ENCODE data around the gene UCN2. TPM values are rescaled to one million over a fixed set of nuclear protein-coding genes. Genes with fewer than 3 reads are reported as not detected.
A peak's percentile ranks its signal among the peaks of the same experiment; 100 is the strongest.
"Not testable (repeated sequence)": the region's sequence is repeated elsewhere in the genome, so short reads cannot be mapped to it uniquely, and the experiment has no call there.

Gene UCN2
- total RNA-seq, 1 donor from 2014 or later: not detected

- DNase-seq: no peak
Measured at GRCh38 chr3:48561045-48561736, 2.4 kb downstream of the UCN2 start.

DNA sequence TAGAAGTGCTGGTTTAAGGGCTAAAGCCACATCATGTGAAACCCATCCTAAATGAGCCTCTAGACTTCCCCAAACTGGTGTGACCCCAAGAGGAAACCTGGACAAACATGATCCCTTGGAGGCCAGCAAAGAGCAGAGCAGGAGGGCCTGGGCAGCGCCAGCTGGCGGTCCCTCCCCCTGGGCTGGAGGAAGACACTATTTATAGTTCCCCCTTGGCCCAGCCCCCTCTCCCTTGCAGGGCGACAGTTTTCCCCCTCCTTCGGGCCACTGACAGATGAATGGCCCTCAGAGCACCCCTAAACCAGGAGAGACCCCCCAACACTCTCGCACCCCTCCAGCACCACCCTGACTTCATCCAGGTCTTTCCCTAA lies 2.9 kb downstream of the UCN2 start:
- DNase-seq: no peak

DNA sequence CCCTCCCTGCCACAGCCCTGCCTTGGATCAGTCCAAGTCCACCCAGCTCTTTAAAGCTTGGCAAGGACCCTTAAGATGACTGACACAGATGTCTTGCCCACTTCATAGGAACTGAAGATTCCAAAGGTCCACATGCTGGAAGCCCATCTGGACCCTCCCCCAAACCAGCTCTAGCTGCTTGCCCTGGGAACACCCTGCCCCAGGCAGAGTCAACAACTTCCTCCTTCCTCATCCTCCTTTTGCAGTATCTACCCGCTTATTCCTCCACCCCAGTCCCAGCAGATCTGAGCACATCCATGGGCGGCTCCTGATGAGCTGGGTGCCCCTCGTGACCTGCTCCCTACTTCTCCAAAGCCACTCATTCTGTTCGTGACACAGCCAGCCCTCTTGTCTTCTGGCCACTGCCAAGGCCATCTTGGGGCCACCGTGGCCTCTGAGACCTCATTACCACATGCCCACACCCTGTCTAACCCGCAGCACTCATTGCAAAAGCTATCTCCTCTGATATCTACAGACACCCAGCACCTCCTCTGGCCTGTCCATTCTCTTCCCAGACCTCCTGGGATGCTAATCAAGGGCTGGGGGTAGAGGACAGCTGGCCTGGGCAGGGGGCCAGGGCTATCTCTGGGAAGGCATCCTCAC lies 5.0 kb downstream of the UCN2 start:
- DNase-seq: no peak

DNA sequence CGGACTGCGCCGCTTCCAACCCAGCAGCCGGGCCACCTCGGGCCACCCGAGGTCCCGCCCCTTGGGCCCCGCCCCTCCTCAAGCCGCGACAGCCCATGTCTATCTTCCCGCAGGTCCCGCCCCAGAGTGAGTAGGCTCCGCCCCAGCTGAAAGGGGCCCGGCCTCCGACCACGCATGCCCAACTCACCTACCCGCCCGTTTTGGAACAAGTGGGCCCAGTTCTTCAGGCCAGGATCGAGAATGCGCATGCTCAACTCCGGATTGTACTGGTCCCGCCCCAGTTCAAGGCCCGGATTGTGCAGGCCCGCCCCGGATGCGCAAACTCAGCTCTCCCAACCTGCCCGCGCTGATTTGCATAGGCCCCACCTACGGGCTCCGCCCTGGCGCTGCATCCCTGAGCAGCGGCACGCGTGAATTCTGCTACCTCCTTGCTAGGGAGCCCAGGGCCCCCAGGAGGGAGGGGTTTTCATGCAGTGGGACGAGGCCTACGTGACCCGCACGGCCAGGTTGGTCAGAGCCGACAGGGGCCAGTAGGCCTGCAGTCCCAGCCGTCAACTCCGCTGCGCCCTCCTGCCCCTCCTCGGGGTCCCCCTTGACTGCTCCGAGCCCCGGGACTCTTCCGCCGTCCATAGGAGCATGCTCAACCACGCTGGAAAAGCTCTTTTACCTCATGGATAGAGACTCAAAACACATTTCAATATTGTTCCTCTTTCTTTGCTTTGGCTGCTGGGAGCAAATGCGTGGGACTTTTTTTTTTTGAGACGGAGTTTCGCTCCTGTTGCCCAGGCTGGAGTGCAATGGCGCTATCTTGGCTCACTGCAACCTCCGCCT lies 6.6 kb downstream of the UCN2 start, which contains the start of gene PFKFB4:
PFKFB4 (minus strand) TSS at position 8 of the 831 bp plus-strand sequence. CDS start 26 bp downstream, outside the sequence.
- peak; percentile 99 for DNase-seq

DNA sequence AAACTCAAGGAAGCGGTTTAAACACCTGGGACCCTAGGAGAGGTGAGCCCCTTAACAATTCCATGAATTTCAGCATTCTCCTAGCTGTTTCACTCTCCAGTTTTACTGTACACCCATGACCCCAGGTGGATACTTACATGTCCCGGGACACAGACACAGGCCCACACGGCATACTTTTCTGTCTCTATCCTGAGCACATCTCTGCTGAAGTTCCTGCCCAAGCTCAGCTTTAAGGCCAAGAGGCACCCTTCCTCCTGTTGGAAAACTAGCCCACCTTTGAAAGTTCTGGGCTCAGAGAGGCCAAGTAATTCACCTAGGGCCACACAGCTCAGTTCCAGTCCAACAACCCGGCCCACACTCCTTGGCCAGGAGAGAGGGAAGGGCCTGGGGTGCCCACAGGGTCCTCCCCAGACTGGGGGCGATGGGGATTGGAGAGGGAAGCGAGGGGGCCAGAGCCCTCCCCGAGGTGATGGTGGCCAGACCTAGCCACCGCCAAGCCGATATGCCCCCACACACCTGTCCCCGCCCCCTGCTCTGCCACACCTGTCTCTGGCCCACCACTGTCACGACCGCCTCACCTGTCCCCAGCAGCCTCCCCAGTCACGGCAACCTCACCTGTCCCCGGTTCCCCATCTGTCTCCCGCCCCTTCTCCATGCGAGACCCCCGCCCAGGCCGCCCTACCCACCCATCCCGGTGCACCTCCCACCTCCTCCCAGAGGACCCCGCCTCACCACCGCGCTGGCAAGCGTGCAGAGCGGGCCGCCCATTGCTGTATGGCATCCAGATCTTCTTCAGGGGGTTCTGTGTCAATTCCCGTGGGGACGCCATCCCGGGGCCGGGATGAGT lies 7.4 kb downstream of the UCN2 start:
- no peak for DNase-seq

DNA sequence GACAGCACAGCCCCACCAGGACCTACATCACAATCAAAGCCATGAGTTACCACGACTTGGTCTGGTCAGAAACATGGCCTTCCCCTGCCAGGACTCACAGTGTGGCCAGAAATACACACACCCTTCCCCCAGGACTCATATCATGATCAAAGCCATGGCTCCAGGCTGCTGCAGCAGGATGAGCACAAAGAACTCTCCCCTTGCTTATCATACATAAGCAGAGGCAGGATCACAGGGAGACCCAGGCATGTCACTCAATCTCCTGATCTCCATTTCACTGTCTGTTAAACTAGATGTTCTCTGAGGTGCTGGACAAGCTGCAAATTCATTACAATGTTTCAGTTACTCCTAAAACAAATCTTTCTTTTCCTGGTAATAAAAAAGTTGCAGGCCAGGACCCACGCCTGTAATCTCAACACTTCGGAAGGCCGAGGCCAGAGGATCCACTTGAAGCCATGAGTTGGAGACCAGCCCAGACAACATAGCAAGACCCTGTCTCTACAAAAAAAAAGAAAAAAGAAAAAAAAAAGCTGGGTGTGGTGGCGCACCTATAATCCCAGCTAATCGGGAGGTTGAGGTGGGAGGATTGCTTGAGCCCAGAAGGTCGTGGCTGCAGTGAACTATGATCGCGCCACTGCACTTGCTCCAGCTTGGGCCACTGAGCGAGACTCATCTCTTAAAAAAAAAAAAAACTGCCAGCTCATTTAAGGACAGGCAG lies 8.2 kb downstream of the UCN2 start:
- no peak for DNase-seq

DNA sequence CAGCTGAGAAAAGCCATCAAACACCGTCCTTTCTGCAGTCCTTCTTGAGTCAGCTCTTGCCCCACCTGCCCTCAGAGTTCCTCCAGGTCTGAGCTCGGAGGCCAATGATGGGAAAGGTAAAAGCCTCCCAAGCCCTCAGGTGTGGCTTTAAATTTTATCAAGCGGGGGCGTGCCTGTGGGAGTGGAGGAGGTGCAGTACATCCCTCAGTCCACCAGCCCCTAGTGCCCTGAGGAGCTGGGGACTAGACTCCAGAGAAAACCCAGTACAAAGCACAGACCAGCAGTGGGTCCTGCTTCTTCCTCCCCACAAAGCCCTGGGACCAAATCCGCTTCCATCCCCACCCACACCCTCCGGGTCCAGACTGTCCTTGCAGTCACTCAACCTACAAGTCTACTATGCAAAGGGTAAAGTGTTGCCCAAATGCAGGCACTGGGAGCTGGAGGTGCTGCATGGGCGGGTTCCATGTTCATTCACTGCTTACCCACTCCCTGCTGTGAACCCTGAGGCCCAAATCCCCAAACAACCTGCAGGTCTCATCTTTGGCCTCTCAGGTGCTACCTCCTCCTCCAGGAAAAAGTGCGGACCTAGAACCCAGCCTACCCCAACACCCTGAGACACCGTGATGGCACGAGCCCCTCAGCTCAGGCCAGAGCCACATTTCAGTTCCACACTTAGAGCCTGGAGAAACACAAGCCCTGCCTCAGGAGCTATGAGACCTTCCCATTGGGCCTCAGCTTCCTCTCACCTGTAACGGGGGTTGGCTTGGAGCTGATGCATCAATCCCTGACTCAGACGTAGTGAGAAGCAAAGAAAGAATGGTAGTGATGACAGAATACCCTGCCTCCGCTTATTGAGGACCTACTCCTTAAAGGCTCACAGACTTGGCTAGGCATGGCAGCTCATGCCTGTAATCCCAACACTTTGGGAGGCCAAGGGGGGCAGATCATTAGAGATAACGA lies 9.4 kb downstream of the UCN2 start:
- no peak for DNase-seq

GRCh38 chr3:48553361-48553760 lies 10.2 kb downstream of the UCN2 start:
- no peak for DNase-seq

- DNase-seq: no peak
Measured at GRCh38 chr3:48552111-48552951, 11.2 kb downstream of the UCN2 start.

- DNase-seq: not testable (repeated sequence)
Measured at GRCh38 chr3:48551651-48552050, 11.9 kb downstream of the UCN2 start.

- peak; percentile 64 for DNase-seq
Measured at GRCh38 chr3:48548729-48549705, 14.6 kb downstream of the UCN2 start.

DNA sequence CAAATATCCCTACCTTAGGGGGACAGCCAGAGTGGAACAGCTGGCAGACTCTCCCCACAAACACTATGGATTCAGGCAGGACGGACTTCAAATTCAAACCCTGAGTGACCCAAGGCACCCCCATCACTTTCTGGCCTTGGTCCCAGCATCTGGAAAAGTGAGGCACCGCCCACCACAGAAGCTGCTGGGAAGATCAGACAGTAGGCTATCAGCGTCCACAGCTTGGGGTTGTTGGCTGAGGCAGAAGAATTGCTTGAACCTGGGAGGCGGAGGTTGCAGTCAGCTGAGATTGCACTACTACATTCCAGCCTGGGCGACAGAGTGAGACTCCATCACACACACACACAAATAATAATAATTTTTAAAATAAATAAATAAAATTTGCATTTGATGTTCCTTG lies 15.5 kb downstream of the UCN2 start:
- DNase-seq: no peak

GRCh38 chr3:48546203-48546829 lies 17.3 kb downstream of the UCN2 start:
- DNase-seq: no peak

DNA sequence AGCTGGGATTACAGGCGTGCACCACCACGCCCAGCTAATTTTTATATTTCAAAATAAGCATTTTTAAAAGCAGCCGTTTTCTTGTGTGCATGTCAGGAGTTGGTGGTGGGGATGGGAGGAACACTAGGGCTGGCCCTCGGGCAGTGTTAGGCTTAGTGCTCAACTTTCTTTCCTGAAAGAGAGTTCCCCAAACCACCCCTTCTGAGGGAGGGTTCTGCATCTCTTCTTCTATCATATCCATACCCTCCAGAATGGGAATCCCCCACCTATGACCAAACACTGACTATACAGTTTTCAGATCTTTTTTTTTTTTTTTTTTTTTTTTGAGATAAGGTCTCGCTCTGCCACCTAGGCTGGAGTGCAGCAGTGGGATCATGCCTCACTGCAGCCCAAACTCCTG lies 19.4 kb downstream of the UCN2 start:
- no peak for DNase-seq

DNA sequence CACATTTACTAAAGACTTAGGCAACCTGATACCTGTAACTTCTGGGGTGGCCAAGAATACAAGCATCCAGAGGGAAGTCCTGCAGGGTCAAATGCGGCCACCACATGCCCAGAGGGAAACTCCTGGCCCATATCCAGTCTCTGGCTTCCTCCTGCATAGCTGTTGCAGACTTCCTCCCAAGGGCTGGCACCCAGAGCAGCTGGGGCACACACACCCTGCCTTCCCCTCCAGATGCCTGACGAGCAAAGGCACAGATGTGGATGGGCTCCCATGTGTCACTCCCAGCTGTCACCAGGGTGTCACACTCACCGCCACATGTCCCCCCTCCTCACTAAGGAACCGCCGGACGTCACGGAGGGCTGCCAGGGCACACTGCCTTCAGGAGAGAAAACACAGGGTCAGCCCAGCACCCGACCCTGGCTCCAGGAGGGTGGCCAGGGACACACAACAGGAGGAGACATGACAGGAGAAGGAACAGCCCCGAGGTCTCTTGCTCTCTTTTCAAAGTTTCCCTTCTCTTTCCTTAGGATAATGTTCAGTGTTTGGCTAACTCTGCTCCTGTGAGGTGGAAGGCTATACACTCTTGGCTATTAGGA lies 20.2 kb downstream of the UCN2 start:
- no peak for DNase-seq

- DNase-seq: no peak
Measured at GRCh38 chr3:48538451-48538850, 25.1 kb downstream of the UCN2 start.

DNA sequence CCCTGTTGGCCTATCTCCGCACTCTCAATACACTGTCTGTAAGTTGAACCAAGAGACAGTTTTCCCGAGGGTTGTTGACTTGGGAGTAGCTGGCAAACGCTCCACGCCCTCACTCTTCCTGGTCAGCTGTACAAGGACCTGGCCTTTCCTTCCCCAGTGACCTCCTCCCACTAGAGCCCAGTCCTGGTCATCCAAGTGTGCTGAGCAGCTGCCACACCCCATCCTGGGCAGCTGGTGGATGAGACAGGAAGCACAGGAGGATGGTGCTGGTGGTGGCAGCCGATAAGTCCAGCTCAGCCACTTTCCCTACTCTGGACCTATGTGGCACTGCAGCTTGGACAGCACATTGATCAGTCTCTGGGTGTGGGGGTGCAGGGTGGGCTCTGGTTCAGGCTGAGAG lies 26.8 kb downstream of the UCN2 start:
- DNase-seq: no peak
